Nephron (organoid): ENCODE results near the gene GREM2.
A peak's percentile ranks its signal among the peaks of the same experiment; 100 is the strongest.

Experiments used
- H3K27ac Mint-ChIP-seq, 3 experiments: 2 replicates each; pipeline ENCODE4 v1.8.0; 2020; ENCODE audit warnings: mixed read lengths in 3 of 3, mild to moderate bottlenecking in 2 of 3, moderate library complexity in 1 of 3
- H3K27me3 Mint-ChIP-seq: 2 replicates; pipeline ENCODE4 v1.8.0; 2021; ENCODE audit warnings: low read depth, mild to moderate bottlenecking, moderate library complexity, mixed read lengths
- H3K36me3 Mint-ChIP-seq: 2 replicates; pipeline ENCODE4 v1.8.0; 2020; ENCODE audit warnings: low read depth, mixed read lengths
- H3K4me1 Mint-ChIP-seq: 2 replicates; pipeline ENCODE4 v1.8.0; 2020; ENCODE audit warnings: mixed read lengths
- H3K4me3 Mint-ChIP-seq, 3 experiments: 2 replicates each; pipeline ENCODE4 v1.8.0; 2020; ENCODE audit warnings: mild to moderate bottlenecking in 3 of 3, mixed read lengths in 3 of 3, moderate library complexity in 2 of 3
- H3K9me3 Mint-ChIP-seq: 2 replicates; pipeline ENCODE4 v1.8.0; 2020; ENCODE audit warnings: mixed read lengths
- TF ChIP-seq, protein P1 (sequence below), 3 experiments: fragments of 200-600 bp; sonication (generic); IDR thresholded peaks; one replicate each; pipeline ENCODE4 v1.5.0; 2021; ENCODE audit warnings: antibody characterized with exemption in 3 of 3; ENCODE audit not compliant: unreplicated experiment in 3 of 3

GREM2 gene

GRCh38 chr1:240533154-240533780, 78.7 kb downstream of the GREM2 start:
- Mint-ChIP-seq H3K27ac (no peak overlapping the region), H3K4me3 (no peak overlapping the region), H3K36me3 (no peaks in the 10 kb centered on the region), H3K9me3 (peaks cover 2% of the 10 kb centered on the region), H3K27me3 (no peaks in the 10 kb centered on the region), H3K4me1 (peaks cover 4% of the 10 kb centered on the region)
- TF ChIP-seq, protein P1, sequence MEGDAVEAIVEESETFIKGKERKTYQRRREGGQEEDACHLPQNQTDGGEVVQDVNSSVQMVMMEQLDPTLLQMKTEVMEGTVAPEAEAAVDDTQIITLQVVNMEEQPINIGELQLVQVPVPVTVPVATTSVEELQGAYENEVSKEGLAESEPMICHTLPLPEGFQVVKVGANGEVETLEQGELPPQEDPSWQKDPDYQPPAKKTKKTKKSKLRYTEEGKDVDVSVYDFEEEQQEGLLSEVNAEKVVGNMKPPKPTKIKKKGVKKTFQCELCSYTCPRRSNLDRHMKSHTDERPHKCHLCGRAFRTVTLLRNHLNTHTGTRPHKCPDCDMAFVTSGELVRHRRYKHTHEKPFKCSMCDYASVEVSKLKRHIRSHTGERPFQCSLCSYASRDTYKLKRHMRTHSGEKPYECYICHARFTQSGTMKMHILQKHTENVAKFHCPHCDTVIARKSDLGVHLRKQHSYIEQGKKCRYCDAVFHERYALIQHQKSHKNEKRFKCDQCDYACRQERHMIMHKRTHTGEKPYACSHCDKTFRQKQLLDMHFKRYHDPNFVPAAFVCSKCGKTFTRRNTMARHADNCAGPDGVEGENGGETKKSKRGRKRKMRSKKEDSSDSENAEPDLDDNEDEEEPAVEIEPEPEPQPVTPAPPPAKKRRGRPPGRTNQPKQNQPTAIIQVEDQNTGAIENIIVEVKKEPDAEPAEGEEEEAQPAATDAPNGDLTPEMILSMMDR (IDR thresholded peaks at IDR 0.05; ENCODE audit: unreplicated experiment in 3 of 3) = no peak

- Mint-ChIP-seq H3K9me3 (no peaks in the 10 kb centered on the region), H3K36me3 (no peaks in the 10 kb centered on the region), H3K4me1 (peaks cover 38% of the 10 kb centered on the region), H3K4me3 (no peak overlapping the region), H3K27me3 (peaks cover 5% of the 10 kb centered on the region), H3K27ac (peak overlapping the region in 1 of 3 experiments; percentile 23)
- TF ChIP-seq, protein P1 (IDR thresholded peaks at IDR 0.05; ENCODE audit: unreplicated experiment in 3 of 3) = no peak
Observed at GRCh38 chr1:240528591-240528990, 83.4 kb downstream of the GREM2 start.

- TF ChIP-seq, protein P1 (IDR thresholded peaks at IDR 0.05; ENCODE audit: unreplicated experiment in 3 of 3) = no peak
- no peaks in the 10 kb centered on the region for H3K36me3 Mint-ChIP-seq
Observed at GRCh38 chr1:240527086-240527485, 84.9 kb downstream of the GREM2 start.

GRCh38 chr1:240526312-240526711, 85.6 kb downstream of the GREM2 start:
- peaks cover 5% of the 10 kb centered on the region for H3K27me3 Mint-ChIP-seq

More at GRCh38 chr1:240527086-240527485, 84.9 kb downstream of the GREM2 start:
- Mint-ChIP-seq H3K27ac (peak overlapping the region in 2 of 3 experiments; percentile 8 to 27), H3K4me1 (peaks cover 38% of the 10 kb centered on the region), H3K9me3 (no peaks in the 10 kb centered on the region), H3K27me3 (peaks cover 5% of the 10 kb centered on the region), H3K4me3 (peak overlapping the region in 1 of 3 experiments; percentile 13)

DNA sequence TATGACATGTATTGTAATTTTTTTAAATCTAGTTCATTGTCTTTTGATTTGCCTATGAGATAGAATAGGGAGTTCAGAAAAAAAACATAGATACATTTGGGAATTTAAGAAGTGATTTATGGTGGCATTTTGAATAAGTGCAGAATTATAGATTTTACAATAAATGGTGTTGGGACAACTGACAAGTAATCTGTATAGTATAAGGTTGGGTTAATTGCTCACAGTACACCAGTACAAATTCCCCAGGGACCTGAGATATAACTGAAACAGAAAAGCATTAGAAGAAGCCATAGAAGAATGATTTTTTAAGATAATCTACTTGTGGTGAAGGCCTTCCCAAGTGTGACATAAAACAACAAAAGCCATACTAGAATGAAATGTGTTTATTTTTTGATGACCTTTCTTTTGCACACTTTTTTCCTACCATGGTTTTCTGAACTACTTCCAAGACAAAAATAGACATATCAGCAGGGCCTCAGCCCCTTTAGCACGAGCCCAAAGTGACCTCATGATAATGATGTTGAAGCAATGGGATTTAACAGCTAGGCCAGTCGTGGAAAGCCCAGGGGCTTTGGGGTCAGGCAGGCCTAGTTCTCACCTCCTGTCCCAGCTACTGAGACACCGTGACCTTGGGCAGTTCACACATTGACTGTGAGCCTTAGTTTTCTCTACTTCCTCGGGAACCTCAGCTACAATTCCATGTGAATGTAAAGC, 87.4 kb downstream of the GREM2 start:
- Mint-ChIP-seq H3K4me3 (no peak overlapping the region), H3K9me3 (no peaks in the 10 kb centered on the region), H3K27ac (peak overlapping the region in 1 of 3 experiments; percentile 38), H3K4me1 (peaks cover 38% of the 10 kb centered on the region), H3K36me3 (no peaks in the 10 kb centered on the region), H3K27me3 (peaks cover 5% of the 10 kb centered on the region)
- TF ChIP-seq, protein P1 (IDR thresholded peaks at IDR 0.05; ENCODE audit: unreplicated experiment in 3 of 3) = no peak

More at GRCh38 chr1:240526312-240526711, 85.6 kb downstream of the GREM2 start:
- Mint-ChIP-seq H3K4me1 (peaks cover 38% of the 10 kb centered on the region), H3K36me3 (no peaks in the 10 kb centered on the region), H3K4me3 (no peak overlapping the region), H3K27ac (peak overlapping the region; percentile 8 to 89 (median 56)), H3K9me3 (no peaks in the 10 kb centered on the region)
- TF ChIP-seq, protein P1 (IDR thresholded peaks at IDR 0.05; ENCODE audit: unreplicated experiment in 3 of 3) = no peak
